Measurements from ENCODE around the gene XNDC1N.
A peak's percentile ranks its signal among the peaks of the same experiment; 100 is the strongest.

XNDC1N gene

GRCh38 chr11:71927820-71928736 lies at the start of gene XNDC1N:
TSS of gene XNDC1N (minus strand) at chr11:71928594. CDS start at chr11:71923353, 5,241 bp downstream.
- peak; percentile 80 for DNase-seq

GRCh38 chr11:71977743-71978418 lies 49.5 kb upstream of the XNDC1N start:
- DNase-seq, result peak; percentile 58

- no peak for DNase-seq
Measured at GRCh38 chr11:71977090-71977489, 48.7 kb upstream of the XNDC1N start.

- DNase-seq, result no peak
Measured at GRCh38 chr11:71976551-71976950, 48.2 kb upstream of the XNDC1N start.

GRCh38 chr11:71971680-71972079 lies 43.3 kb upstream of the XNDC1N start:
- no peak for DNase-seq

GRCh38 chr11:71964641-71965040 lies 36.2 kb upstream of the XNDC1N start:
- no peak for DNase-seq

GRCh38 chr11:71963468-71963867 lies 35.1 kb upstream of the XNDC1N start:
- no peak for DNase-seq

GRCh38 chr11:71962428-71963038 lies 34.1 kb upstream of the XNDC1N start:
- no peak for DNase-seq

GRCh38 chr11:71955898-71956456 lies 27.6 kb upstream of the XNDC1N start:
- DNase-seq, result no peak

GRCh38 chr11:71951741-71952310 lies 23.4 kb upstream of the XNDC1N start:
- DNase-seq, result no peak

- DNase-seq, result no peak
Measured at GRCh38 chr11:71949034-71949433, 20.6 kb upstream of the XNDC1N start.

GRCh38 chr11:71948314-71949027 lies 20.1 kb upstream of the XNDC1N start:
- no peak for DNase-seq

GRCh38 chr11:71947498-71947897 lies 19.1 kb upstream of the XNDC1N start:
- DNase-seq, result no peak

- DNase-seq, result no peak
Measured at GRCh38 chr11:71946144-71946571, 17.8 kb upstream of the XNDC1N start.

- DNase-seq, result no peak
Measured at GRCh38 chr11:71940561-71941219, 12.3 kb upstream of the XNDC1N start.

- DNase-seq, result no peak
Measured at GRCh38 chr11:71937826-71938225, 9.4 kb upstream of the XNDC1N start.

- no peak for DNase-seq
Measured at GRCh38 chr11:71936825-71937224, 8.4 kb upstream of the XNDC1N start.

- DNase-seq, result no peak
Measured at GRCh38 chr11:71935338-71935925, 7.0 kb upstream of the XNDC1N start.

GRCh38 chr11:71934213-71934612 lies 5.8 kb upstream of the XNDC1N start:
- DNase-seq, result no peak

GRCh38 chr11:71933141-71933933 lies 4.9 kb upstream of the XNDC1N start:
- DNase-seq, result no peak

GRCh38 chr11:71931245-71931602 lies 2.8 kb upstream of the XNDC1N start:
- no peak for DNase-seq
